A549 treated with AZD2906 at 1 μM for 4 hours (cell line): ENCODE measurements around the gene TXNL4B. TPM values are rescaled to one million over a fixed set of nuclear protein-coding genes. Genes with fewer than 3 reads are reported as not detected.

Experiments used
- total RNA-seq: library from RNA; stranded (reverse); fragments of 200-300 nt; extraction: Qiagen RNA extraction; gene quantifications from 5 replicates; pipeline ENCODE4 v1.2.3, GENCODE V29; 2022

TXNL4B gene
- total RNA-seq = 19.0 to 21.3 TPM (median 19.4 TPM) in 5 replicates

DNA sequence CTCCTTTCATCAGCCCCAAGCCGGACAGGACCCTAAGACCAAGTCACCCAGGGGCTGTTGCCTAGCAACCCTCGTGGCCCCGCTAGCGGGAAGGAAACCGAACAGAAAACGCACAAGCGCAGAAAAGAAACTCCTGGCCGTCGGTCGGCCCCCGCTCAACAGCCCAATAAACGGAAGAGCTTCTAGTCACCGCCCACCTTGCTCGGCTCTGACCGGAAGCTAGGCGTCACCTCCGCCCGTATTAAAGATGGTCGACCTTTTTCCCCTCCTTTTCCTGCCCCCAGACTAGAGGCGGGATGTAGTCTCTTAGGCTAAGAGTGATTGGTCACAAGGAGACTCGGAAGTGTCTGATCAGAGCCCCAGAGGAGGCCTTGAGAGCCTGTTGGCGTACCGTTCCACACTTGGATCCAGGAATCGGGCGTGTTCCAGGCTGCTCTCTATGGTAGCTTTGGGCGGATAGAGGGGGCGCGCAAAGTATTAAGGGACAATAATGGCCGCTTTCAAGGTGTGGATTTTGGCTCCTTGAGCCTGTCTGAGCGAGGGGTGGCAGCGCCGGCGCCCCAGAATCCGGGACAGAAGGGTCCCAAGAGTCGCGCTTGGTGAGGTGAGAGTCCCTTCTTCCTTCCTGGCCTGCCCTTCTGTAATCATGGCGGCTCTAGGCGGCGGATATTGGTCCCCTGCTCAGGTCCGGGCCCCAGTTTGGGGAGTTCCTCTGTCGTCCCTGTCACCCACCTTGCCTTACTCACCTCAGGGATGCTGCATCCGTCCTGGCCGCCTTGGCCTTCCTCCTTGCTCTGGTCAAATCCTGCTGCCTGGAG, at the start of gene TXNL4B, which contains the start of gene DHX38:
Gene TXNL4B (minus strand): TSS at position 173 of the 818 bp plus-strand sequence. CDS start 2,871 bp downstream, outside the sequence.
Gene DHX38 (plus strand): TSS at position 400 of the 818 bp plus-strand sequence. CDS start 2,311 bp downstream, outside the sequence.

DNA sequence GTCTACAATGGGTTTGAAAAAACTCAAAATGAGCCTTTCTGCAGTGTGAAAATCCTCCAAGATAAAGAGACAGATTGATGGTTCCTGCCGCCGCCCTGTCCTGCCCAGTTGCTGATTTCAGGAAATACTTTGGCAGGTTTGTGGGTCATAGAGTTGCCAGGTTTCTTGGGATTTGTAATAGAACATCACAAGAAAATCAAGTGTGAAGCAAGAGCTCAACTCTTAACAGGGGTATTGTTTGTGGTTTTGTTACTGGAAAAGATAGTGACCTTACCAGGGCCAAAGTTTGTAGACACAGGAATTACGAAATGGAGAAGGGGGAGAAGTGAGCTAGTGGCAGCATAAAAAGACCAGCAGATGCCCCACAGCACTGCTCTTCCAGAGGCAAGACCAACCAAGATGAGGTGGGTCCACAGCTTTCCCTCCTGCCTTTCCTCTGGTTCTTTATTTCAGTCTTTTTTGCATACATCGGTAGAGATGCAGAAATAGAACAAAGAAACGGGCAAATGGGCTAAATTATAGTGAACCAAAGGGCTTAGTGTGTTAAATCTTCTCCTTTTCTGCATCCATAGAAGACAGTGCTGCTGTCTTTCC, 39.1 kb downstream of the TXNL4B start, which contains the start of gene HP:
Gene HP (plus strand): TSS at position 252 of the 594 bp plus-strand sequence. CDS start 148 bp downstream, at position 400.

Other genes starting within 250 kb of the TXNL4B start
- gene ATXN1L, start 247.6 kb downstream of the TXNL4B start, total RNA-seq = 14.1 to 18.2 TPM (median 17.0 TPM) in 5 replicates
- 3.8 to 4.7 TPM (median 4.0 TPM) in 5 replicates for gene ZNF821, start 209.4 kb downstream of the TXNL4B start, total RNA-seq
- 152 to 206 TPM (median 165 TPM) in 5 replicates for gene IST1, start 198.1 kb downstream of the TXNL4B start, total RNA-seq
- not detected in 5 replicates for gene PKD1L3, start 93.2 kb downstream of the TXNL4B start, total RNA-seq
- gene DHODH, start 84.9 kb downstream of the TXNL4B start, total RNA-seq = 11.9 to 14.6 TPM (median 12.8 TPM) in 5 replicates
- 0.15 to 0.30 TPM in 2 of 5 replicates, not detected in the others for gene HP, start 39.1 kb downstream of the TXNL4B start, total RNA-seq
- not detected in 5 replicates for gene HPR, start 30.4 kb downstream of the TXNL4B start, total RNA-seq
- 47.0 to 53.4 TPM (median 47.3 TPM) in 5 replicates for gene DHX38, start 227 bp upstream of the TXNL4B start, total RNA-seq
- 0.09 to 0.24 TPM (median 0.15 TPM) in 4 of 5 replicates, not detected in the other for gene PMFBP1, start 78.5 kb upstream of the TXNL4B start, total RNA-seq